ENCODE measurements around the gene MGLL. TPM values are rescaled to one million over a fixed set of nuclear protein-coding genes. Genes with fewer than 3 reads are reported as not detected.

MGLL gene
- total and polyA plus RNA-seq, 4 donors, result 9.4 to 277 (median 74.2) TPM

- Histone ChIP-seq H3K9me3 (ENCODE audit: control insufficient read depth in 4 of 4, low read length in 3 of 4) (no peaks in the 10 kb centered on the region), H3K4me1 (ENCODE audit: control insufficient read depth in 4 of 4, insufficient read depth in 4 of 4, low read length in 3 of 4) (peaks cover 0 to 10% (median 0%) of the 10 kb centered on the region in 4 donors), H3K9ac (ENCODE audit: low read depth in 1 of 2, low read length in 2 of 2) (no peak overlapping the region), H3K27me3 (ENCODE audit: control insufficient read depth in 4 of 4, insufficient read depth in 4 of 4, low read length in 3 of 4) (no peaks in the 10 kb centered on the region), H3K4me3 (ENCODE audit: low read depth in 1 of 3, low read length in 3 of 3) (no peak overlapping the region), H3K27ac (ENCODE audit: low read depth in 1 of 2, low read length in 2 of 2) (no peak overlapping the region), H3K36me3 (ENCODE audit: control insufficient read depth in 4 of 4, insufficient read depth in 3 of 4, low read depth in 1 of 4, low read length in 3 of 4) (peaks cover 0 to 13% (median 5%) of the 10 kb centered on the region in 4 donors)
- no peak for TF ChIP-seq HNF4A (conservative IDR thresholded peaks at IDR 0.05)
- TF ChIP-seq JUND (IDR thresholded peaks at IDR 0.05), result no peak
- TF ChIP-seq ATF3 (IDR thresholded peaks at IDR 0.05), result no peak
- no peak for TF ChIP-seq YY1 (IDR thresholded peaks at IDR 0.05)
- no peak for TF ChIP-seq TAF1 (conservative IDR thresholded peaks at IDR 0.05)
- no peak for TF ChIP-seq FOXA1 (IDR thresholded peaks at IDR 0.05)
- TF ChIP-seq RAD21 (IDR thresholded peaks at IDR 0.05), result no peak
- TF ChIP-seq HNF4G (IDR thresholded peaks at IDR 0.05), result no peak
- DNase-seq (ENCODE audit: low spot score), result no peak
- 93% methylated on average over 14 of the region's 14 CpGs for WGBS
These were observed 62.0 kb downstream of the MGLL start for GRCh38 chr3:127760361-127760760.

- H3K4me1 ChIP-seq (ENCODE audit: control insufficient read depth in 4 of 4, insufficient read depth in 4 of 4, low read length in 3 of 4), result peaks cover 0 to 10% (median 0%) of the 10 kb centered on the region in 4 donors
- 93% methylated on average over 8 of the region's 8 CpGs for WGBS
- H3K27ac ChIP-seq (ENCODE audit: low read depth in 1 of 2, low read length in 2 of 2), result no peak overlapping the region
- TF ChIP-seq CTCF (IDR thresholded peaks at IDR 0.05; ENCODE audit: low read depth, low read length, missing input control), result no peak
- no peak for TF ChIP-seq RAD21 (IDR thresholded peaks at IDR 0.05)
- TF ChIP-seq JUND (IDR thresholded peaks at IDR 0.05), result no peak
- TF ChIP-seq NR2F2 (IDR thresholded peaks at IDR 0.05), result no peak
- no peak for TF ChIP-seq RXRA (IDR thresholded peaks at IDR 0.05)
- TF ChIP-seq FOXA2 (IDR thresholded peaks at IDR 0.05), result no peak
- H3K4me3 ChIP-seq (ENCODE audit: low read depth in 1 of 3, low read length in 3 of 3), result no peak overlapping the region
- H3K27me3 ChIP-seq (ENCODE audit: control insufficient read depth in 4 of 4, insufficient read depth in 4 of 4, low read length in 3 of 4), result no peaks in the 10 kb centered on the region
- peaks cover 0 to 13% (median 5%) of the 10 kb centered on the region in 4 donors for H3K36me3 ChIP-seq (ENCODE audit: control insufficient read depth in 4 of 4, insufficient read depth in 3 of 4, low read depth in 1 of 4, low read length in 3 of 4)
- no peaks in the 10 kb centered on the region for H3K9me3 ChIP-seq (ENCODE audit: control insufficient read depth in 4 of 4, low read length in 3 of 4)
- no peak overlapping the region for H3K9ac ChIP-seq (ENCODE audit: low read depth in 1 of 2, low read length in 2 of 2)
- no peak for DNase-seq (ENCODE audit: low spot score)
These were observed 62.5 kb downstream of the MGLL start for GRCh38 chr3:127759826-127760225.

GRCh38 chr3:127758013-127758412 lies 64.3 kb downstream of the MGLL start:
- 90% methylated on average over 3 of the region's 3 CpGs for WGBS

More at GRCh38 chr3:127758013-127758412, 64.3 kb downstream of the MGLL start:
- Histone ChIP-seq H3K4me3 (ENCODE audit: low read depth in 1 of 3, low read length in 3 of 3) (no peak overlapping the region), H3K9me3 (ENCODE audit: control insufficient read depth in 4 of 4, low read length in 3 of 4) (no peaks in the 10 kb centered on the region), H3K36me3 (ENCODE audit: control insufficient read depth in 4 of 4, insufficient read depth in 3 of 4, low read depth in 1 of 4, low read length in 3 of 4) (peaks cover 0 to 18% (median 6%) of the 10 kb centered on the region in 4 donors), H3K4me1 (ENCODE audit: control insufficient read depth in 4 of 4, insufficient read depth in 4 of 4, low read length in 3 of 4) (peaks cover 0 to 6% (median 2%) of the 10 kb centered on the region in 4 donors), H3K27me3 (ENCODE audit: control insufficient read depth in 4 of 4, insufficient read depth in 4 of 4, low read length in 3 of 4) (no peaks in the 10 kb centered on the region), H3K9ac (ENCODE audit: low read depth in 1 of 2, low read length in 2 of 2) (no peak overlapping the region), H3K27ac (ENCODE audit: low read depth in 1 of 2, low read length in 2 of 2) (no peak overlapping the region)
- TF ChIP-seq HNF4G (IDR thresholded peaks at IDR 0.05) (no peak), CTCF (IDR thresholded peaks at IDR 0.05; ENCODE audit: low read depth, low read length, missing input control) (no peak), ATF3 (IDR thresholded peaks at IDR 0.05) (no peak), FOXA1 (IDR thresholded peaks at IDR 0.05) (no peak), GABPA (IDR thresholded peaks at IDR 0.05 in 1 of 2, conservative IDR thresholded peaks at IDR 0.05 in 1 of 2) (no peak), RAD21 (IDR thresholded peaks at IDR 0.05) (no peak), MAX (IDR thresholded peaks at IDR 0.05) (no peak), REST (IDR thresholded peaks at IDR 0.05) (no peak), FOXA2 (IDR thresholded peaks at IDR 0.05) (no peak), YY1 (IDR thresholded peaks at IDR 0.05) (no peak), JUND (IDR thresholded peaks at IDR 0.05) (no peak), EGR1 (IDR thresholded peaks at IDR 0.05; ENCODE audit: low read depth in 2 of 2) (no peak)
- DNase-seq (ENCODE audit: low spot score), result no peak
